Fibroblast of lung (primary cell): ENCODE data around the gene ATP5MC2.

Experiments used
- CTCF ChIP-seq, 2 donors: IDR thresholded peaks in 1 of 2; conservative IDR thresholded peaks in 1 of 2; 1 replicate in 1 of 2; 2 replicates in 1 of 2; pipeline ENCODE4 v1.5.1; 2011 to 2012; ENCODE audit warnings: low read length in 2 of 2, control low read depth in 1 of 2, inconsistent platforms in 1 of 2, low read depth in 1 of 2, mild to moderate bottlenecking in 1 of 2
- EZH2 ChIP-seq: IDR thresholded peaks from 2 replicates; pipeline ENCODE4 v1.5.1; 2012; ENCODE audit warnings: low read length, control low read depth, mild to moderate bottlenecking; ENCODE audit errors: missing control alignments

GRCh38 chr12:53670971-53671370, 4.9 kb downstream of the ATP5MC2 start:
- TF ChIP-seq CTCF (conservative IDR thresholded peaks at IDR 0.05 in 1 of 2, IDR thresholded peaks at IDR 0.05 in 1 of 2; ENCODE audit: low read depth in 1 of 2, low read length in 2 of 2): no peak
- TF ChIP-seq EZH2: no peak
